ENCODE data around the gene DSCAM.

DSCAM gene

GRCh38 chr21:40704141-40704540 lies 142.8 kb downstream of the DSCAM start:
- DNase-seq: no peak

- peak; percentile 6 for DNase-seq
These were observed 147.6 kb downstream of the DSCAM start for GRCh38 chr21:40699366-40699765.

GRCh38 chr21:40696246-40696645 lies 150.7 kb downstream of the DSCAM start:
- DNase-seq: no peak

- no peak for DNase-seq
These were observed 157.1 kb downstream of the DSCAM start for GRCh38 chr21:40689840-40690360.

- no peak for DNase-seq
These were observed 157.7 kb downstream of the DSCAM start for GRCh38 chr21:40689217-40689616.

- no peak for DNase-seq
These were observed 158.7 kb downstream of the DSCAM start for GRCh38 chr21:40688106-40688864.

GRCh38 chr21:40687625-40688024 lies 159.3 kb downstream of the DSCAM start:
- DNase-seq: no peak

- no peak for DNase-seq
These were observed 160.4 kb downstream of the DSCAM start for GRCh38 chr21:40686526-40686925.

GRCh38 chr21:40685141-40685540 lies 161.8 kb downstream of the DSCAM start:
- no peak for DNase-seq

- DNase-seq: no peak
These were observed 162.2 kb downstream of the DSCAM start for GRCh38 chr21:40684726-40685125.

- no peak for DNase-seq
These were observed 163.6 kb downstream of the DSCAM start for GRCh38 chr21:40683349-40683748.

GRCh38 chr21:40681164-40681859 lies 165.6 kb downstream of the DSCAM start:
- no peak for DNase-seq

- no peak for DNase-seq
These were observed 166.6 kb downstream of the DSCAM start for GRCh38 chr21:40680311-40680710.

- no peak for DNase-seq
These were observed 168.2 kb downstream of the DSCAM start for GRCh38 chr21:40678681-40679284.

GRCh38 chr21:40675017-40675416 lies 171.9 kb downstream of the DSCAM start:
- no peak for DNase-seq

- DNase-seq: no peak
These were observed 174.4 kb downstream of the DSCAM start for GRCh38 chr21:40672602-40673001.

- DNase-seq: no peak
These were observed 175.2 kb downstream of the DSCAM start for GRCh38 chr21:40671716-40672115.

GRCh38 chr21:40668555-40669275 lies 178.2 kb downstream of the DSCAM start:
- DNase-seq: no peak

GRCh38 chr21:40667967-40668366 lies 179.0 kb downstream of the DSCAM start:
- DNase-seq: no peak

- DNase-seq: no peak
These were observed 184.1 kb downstream of the DSCAM start for GRCh38 chr21:40662889-40663288.

GRCh38 chr21:40660461-40660860 lies 186.5 kb downstream of the DSCAM start:
- no peak for DNase-seq

- DNase-seq: no peak
These were observed 188.6 kb downstream of the DSCAM start for GRCh38 chr21:40658311-40658710.

- DNase-seq: no peak
These were observed 194.5 kb downstream of the DSCAM start for GRCh38 chr21:40652436-40652835.
